MCF 10A (cell line): ENCODE results near the gene TMEM218. TPM values are rescaled to one million over a fixed set of nuclear protein-coding genes. Genes with fewer than 3 reads are reported as not detected.

ENCODE experiments used
- BruUV-seq: library from RNA; stranded (reverse); fragments of 400-500 nt; replicated peaks from 2 replicates; lab custom pipeline; 2021; lab: Mats Ljungman, UMichigan
- CTCF ChIA-PET: fragments of 300-600 bp; sonication (Branson Sonifier 250); formaldehyde crosslinking; extraction: SDS; loops from one replicate; lab custom pipeline; 2021; ENCODE audit warnings: antibody characterized with exemption, inconsistent platforms; lab: Yijun Ruan, JAX
- POLR2A ChIA-PET: fragments of 300-600, 350-650 bp; sonication (Branson Sonifier 250); formaldehyde crosslinking; extraction: SDS; loops from one replicate; lab custom pipeline; 2020; ENCODE audit warnings: antibody characterized with exemption, inconsistent platforms; lab: Yijun Ruan, JAX
- DNase-seq: peaks from one replicate; pipeline ENCODE4 v3.0.0-alpha.2; 2018; ENCODE audit not compliant: unreplicated experiment
- H3K27ac Mint-ChIP-seq: one replicate; pipeline ENCODE4 v1.8.0; 2022; ENCODE audit warnings: mild to moderate bottlenecking, low read depth, mixed read lengths; ENCODE audit not compliant: unreplicated experiment
- H3K27me3 Mint-ChIP-seq: one replicate; pipeline ENCODE4 v1.8.0; 2022; ENCODE audit warnings: mixed read lengths; ENCODE audit not compliant: insufficient read depth, unreplicated experiment
- H3K36me3 Mint-ChIP-seq: one replicate; pipeline ENCODE4 v1.8.0; 2022; ENCODE audit warnings: mild to moderate bottlenecking, moderate library complexity, mixed read lengths; ENCODE audit not compliant: insufficient read depth, unreplicated experiment
- H3K4me1 Mint-ChIP-seq: one replicate; pipeline ENCODE4 v1.8.0; 2022; ENCODE audit warnings: mixed read lengths; ENCODE audit not compliant: insufficient read depth, unreplicated experiment
- H3K4me3 Mint-ChIP-seq: one replicate; pipeline ENCODE4 v1.8.0; 2022; ENCODE audit warnings: mild to moderate bottlenecking, moderate library complexity, mixed read lengths; ENCODE audit not compliant: unreplicated experiment
- H3K9me3 Mint-ChIP-seq: one replicate; pipeline ENCODE4 v1.8.0; 2022; ENCODE audit warnings: mixed read lengths; ENCODE audit not compliant: unreplicated experiment
- CTCF ChIP-seq: fragments of 200-600 bp; IDR thresholded peaks from one replicate; pipeline ENCODE4 v1.8.0; 2022; ENCODE audit warnings: antibody characterized with exemption, mild to moderate bottlenecking; ENCODE audit not compliant: unreplicated experiment
- intact Hi-C: fragments of 100-400 bp; cut with micrococcal nuclease; formaldehyde crosslinking; loops from 2 replicates; pipeline ENCODE4 v1.14.1; 2022
- total RNA-seq: library from RNA; stranded (reverse); gene quantifications from 2 replicates; pipeline ENCODE4 v1.2.3, GENCODE V29; 2022

TMEM218 gene
- total RNA-seq, 1 experiment from 2014 or later, result 21.1 TPM

- no peaks in the 10 kb centered on the region for H3K27me3 Mint-ChIP-seq
- H3K27ac Mint-ChIP-seq, result peak overlapping the region; percentile 70
- no peaks in the 10 kb centered on the region for H3K36me3 Mint-ChIP-seq
- intact Hi-C loops, result loop anchor here (5.0 kb wide), 1 partner anchor 117 kb away; no protein-coding TSS in a partner anchor
- no TSS peak for BruUV-seq
- peaks cover 54% of the 10 kb centered on the region for H3K4me1 Mint-ChIP-seq
- CTCF ChIA-PET, result interaction anchor here (0.6 to 2.0 kb wide), 7 partner anchors 10 to 490 kb away, joined by 3 to 10 read pairs (median 5); partner anchors contain the start of genes EI24 and TMEM218
- no peak overlapping the region for H3K4me3 Mint-ChIP-seq
- DNase-seq, result peak; percentile 93
- no peak for TF ChIP-seq CTCF
- POLR2A ChIA-PET, result interaction anchor here (0.5 to 1.7 kb wide), 6 partner anchors 9 to 1437 kb away, joined by 3 to 10 read pairs (median 3); partner anchors contain the start of genes MSANTD2 and TMEM218
- no peaks in the 10 kb centered on the region for H3K9me3 Mint-ChIP-seq
These were observed 32.1 kb downstream of the TMEM218 start for GRCh38 chr11:125079151-125079877.

- Mint-ChIP-seq H3K36me3 (no peaks in the 10 kb centered on the region), H3K4me1 (peaks cover 48% of the 10 kb centered on the region), H3K4me3 (no peak overlapping the region), H3K27me3 (no peaks in the 10 kb centered on the region), H3K9me3 (no peaks in the 10 kb centered on the region), H3K27ac (peak overlapping the region; percentile 70)
- intact Hi-C loops, result loop anchor here (5.0 kb wide), 1 partner anchor 116 kb away; no protein-coding TSS in a partner anchor
- CTCF ChIA-PET, result interaction anchor here (0.6 to 2.0 kb wide), 8 partner anchors 9 to 1150 kb away, joined by 3 to 10 read pairs (median 3); partner anchors contain the start of gene TMEM218
- POLR2A ChIA-PET, result interaction anchor here (0.9 to 1.7 kb wide), 5 partner anchors 9 to 491 kb away, joined by 3 to 10 read pairs (median 3); partner anchors contain the start of genes MSANTD2 and TMEM218
- BruUV-seq, result no TSS peak
- no peak for TF ChIP-seq CTCF
- peak; percentile 74 for DNase-seq
These were observed 32.8 kb downstream of the TMEM218 start for GRCh38 chr11:125078516-125079140.

GRCh38 chr11:125078016-125078415, 33.4 kb downstream of the TMEM218 start:
- no peak for DNase-seq
- BruUV-seq, result no TSS peak
- TF ChIP-seq CTCF, result no peak
- ChIA-PET POLR2A (interaction anchor here (1.4 to 1.7 kb wide), 2 partner anchors 8 to 13 kb away, joined by 3 to 10 read pairs; no protein-coding TSS in a partner anchor), CTCF (interaction anchor here (0.6 to 2.0 kb wide), 6 partner anchors 13 to 1150 kb away, joined by 3 to 10 read pairs (median 3); partner anchors contain the start of gene TMEM218)
- no peaks in the 10 kb centered on the region for H3K27me3 Mint-ChIP-seq
- peaks cover 43% of the 10 kb centered on the region for H3K4me1 Mint-ChIP-seq
- H3K4me3 Mint-ChIP-seq, result no peak overlapping the region
- no peak overlapping the region for H3K27ac Mint-ChIP-seq
- H3K36me3 Mint-ChIP-seq, result no peaks in the 10 kb centered on the region
- intact Hi-C loops, result loop anchor here (5.0 kb wide), 1 partner anchor 116 kb away; no protein-coding TSS in a partner anchor
- no peaks in the 10 kb centered on the region for H3K9me3 Mint-ChIP-seq
